ENCODE measurements around the gene AGAP1.
A peak's percentile ranks its signal among the peaks of the same experiment; 100 is the strongest.

Gene AGAP1

GRCh38 chr2:235561450-235561849, 67.6 kb downstream of the AGAP1 start:
- TF ChIP-seq, protein P1, sequence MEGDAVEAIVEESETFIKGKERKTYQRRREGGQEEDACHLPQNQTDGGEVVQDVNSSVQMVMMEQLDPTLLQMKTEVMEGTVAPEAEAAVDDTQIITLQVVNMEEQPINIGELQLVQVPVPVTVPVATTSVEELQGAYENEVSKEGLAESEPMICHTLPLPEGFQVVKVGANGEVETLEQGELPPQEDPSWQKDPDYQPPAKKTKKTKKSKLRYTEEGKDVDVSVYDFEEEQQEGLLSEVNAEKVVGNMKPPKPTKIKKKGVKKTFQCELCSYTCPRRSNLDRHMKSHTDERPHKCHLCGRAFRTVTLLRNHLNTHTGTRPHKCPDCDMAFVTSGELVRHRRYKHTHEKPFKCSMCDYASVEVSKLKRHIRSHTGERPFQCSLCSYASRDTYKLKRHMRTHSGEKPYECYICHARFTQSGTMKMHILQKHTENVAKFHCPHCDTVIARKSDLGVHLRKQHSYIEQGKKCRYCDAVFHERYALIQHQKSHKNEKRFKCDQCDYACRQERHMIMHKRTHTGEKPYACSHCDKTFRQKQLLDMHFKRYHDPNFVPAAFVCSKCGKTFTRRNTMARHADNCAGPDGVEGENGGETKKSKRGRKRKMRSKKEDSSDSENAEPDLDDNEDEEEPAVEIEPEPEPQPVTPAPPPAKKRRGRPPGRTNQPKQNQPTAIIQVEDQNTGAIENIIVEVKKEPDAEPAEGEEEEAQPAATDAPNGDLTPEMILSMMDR (IDR thresholded peaks at IDR 0.05; ENCODE audit: insufficient read depth, low read depth, low read length, missing control alignments) = no peak
- no peak overlapping the region for H3K4me3 ChIP-seq (ENCODE audit: low read length)
- DNase-seq (ENCODE audit: low read depth) = peak; percentile 7

DNA sequence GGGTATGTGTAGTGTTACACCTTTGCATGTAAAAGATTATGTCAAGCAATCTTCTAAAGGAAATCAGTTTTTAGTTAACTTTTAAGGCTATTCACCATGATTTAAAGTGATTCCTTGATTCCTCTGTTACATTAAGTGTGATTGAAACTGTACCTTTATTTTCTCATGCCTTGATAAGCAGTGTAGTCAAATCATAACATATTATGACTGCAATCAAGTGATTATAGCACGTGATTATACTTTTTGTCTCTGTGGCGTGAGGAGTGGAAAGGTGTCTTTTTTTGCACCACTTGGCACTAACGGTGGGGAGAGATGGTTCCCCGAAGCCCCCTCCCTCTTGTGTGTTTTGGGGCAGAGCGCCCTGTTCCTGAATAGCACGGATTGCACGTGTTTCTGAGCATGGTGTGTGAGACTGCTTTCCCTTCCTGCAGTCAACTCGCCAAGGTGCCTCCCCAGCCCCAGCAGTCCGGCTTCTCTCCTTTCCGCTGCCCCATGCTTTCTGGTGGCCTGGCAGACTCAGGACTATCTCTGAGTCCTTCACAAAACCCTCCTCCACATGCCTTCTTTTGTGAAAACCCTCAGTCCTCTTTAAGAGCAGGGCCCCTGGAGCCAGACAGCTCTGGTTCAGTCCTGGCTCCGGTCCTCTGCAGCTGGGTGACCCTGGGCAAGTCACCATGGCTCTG, 68.4 kb downstream of the AGAP1 start:
- no peak for DNase-seq (ENCODE audit: low read depth)
- H3K4me3 ChIP-seq (ENCODE audit: low read length) = no peak overlapping the region
- TF ChIP-seq, protein P1 (IDR thresholded peaks at IDR 0.05; ENCODE audit: insufficient read depth, low read depth, low read length, missing control alignments) = no peak

DNA sequence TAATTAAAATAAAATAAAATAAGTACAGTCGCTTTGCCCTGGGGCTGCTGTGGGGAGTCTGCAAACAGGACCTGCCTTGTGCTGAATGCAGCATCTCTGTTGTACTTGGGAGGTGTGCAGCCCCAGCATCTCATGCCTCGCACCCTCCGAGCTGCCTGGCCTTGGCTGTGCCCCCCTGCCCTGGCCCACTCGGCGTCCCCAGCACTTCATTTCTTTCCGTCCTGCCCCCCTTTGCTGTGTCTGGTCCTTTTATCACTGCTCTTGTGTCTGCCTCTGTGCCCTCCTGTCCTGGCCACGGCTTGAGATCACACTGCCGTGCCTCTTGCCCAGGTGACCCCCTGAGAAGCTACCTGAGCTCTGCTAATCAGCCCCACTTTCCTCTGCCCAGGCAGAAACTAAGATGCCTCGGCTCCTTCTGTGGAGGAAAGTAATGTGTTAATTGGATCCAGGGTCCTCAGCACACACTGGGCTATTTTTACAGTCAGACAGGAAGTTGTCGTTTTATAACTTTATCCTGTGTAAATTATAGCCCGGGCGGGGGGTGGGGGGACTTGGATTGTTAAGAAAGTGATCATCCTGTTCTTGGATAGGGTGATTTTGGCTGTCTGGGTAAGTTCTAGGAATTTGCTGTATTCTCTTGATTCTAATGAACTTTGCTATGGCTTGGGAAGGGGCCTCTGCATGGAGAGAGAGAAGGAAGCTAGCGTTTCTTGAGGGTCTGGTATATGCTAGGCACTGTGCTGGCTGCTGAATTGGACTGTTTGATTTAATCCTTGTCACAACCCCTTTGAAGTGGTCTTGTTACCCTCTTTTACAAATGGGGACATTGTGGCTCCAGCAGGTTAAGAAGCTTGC, 69.4 kb downstream of the AGAP1 start:
- TF ChIP-seq, protein P1 (IDR thresholded peaks at IDR 0.05; ENCODE audit: insufficient read depth, low read depth, low read length, missing control alignments) = no peak
- no peak for DNase-seq (ENCODE audit: low read depth)

DNA sequence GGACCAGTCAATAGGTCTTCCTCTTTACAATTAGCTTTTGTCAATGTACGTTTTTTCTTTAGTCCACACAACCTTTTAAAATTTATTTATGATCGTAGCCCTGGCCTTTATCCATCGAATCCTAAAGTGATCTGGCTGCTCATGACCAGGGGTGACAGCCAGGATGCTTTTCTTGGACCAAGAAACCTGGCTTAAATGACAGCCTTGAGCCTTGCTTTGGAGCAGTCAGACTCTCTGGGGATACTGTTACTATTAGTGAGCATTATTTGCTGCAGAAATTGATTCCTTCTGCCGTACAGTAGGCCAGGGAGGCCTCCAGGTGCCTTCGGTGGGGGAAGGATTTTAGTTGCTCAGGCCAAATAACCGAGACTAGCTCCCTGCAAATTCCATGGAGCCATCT, 70.2 kb downstream of the AGAP1 start:
- TF ChIP-seq, protein P1 (IDR thresholded peaks at IDR 0.05; ENCODE audit: insufficient read depth, low read depth, low read length, missing control alignments) = no peak
- no peak overlapping the region for H3K4me3 ChIP-seq (ENCODE audit: low read length)

More for the DNA sequence above, 69.4 kb downstream of the AGAP1 start:
- H3K4me3 ChIP-seq (ENCODE audit: low read length) = no peak overlapping the region

GRCh38 chr2:235564884-235565530, 71.2 kb downstream of the AGAP1 start:
- no peak overlapping the region for H3K4me3 ChIP-seq (ENCODE audit: low read length)
- no peak for DNase-seq (ENCODE audit: low read depth)
- TF ChIP-seq, protein P1 (IDR thresholded peaks at IDR 0.05; ENCODE audit: insufficient read depth, low read depth, low read length, missing control alignments) = no peak

More for the DNA sequence above, 70.2 kb downstream of the AGAP1 start:
- DNase-seq (ENCODE audit: low read depth) = no peak

GRCh38 chr2:235566415-235566814, 72.6 kb downstream of the AGAP1 start:
- TF ChIP-seq, protein P1 (IDR thresholded peaks at IDR 0.05; ENCODE audit: insufficient read depth, low read depth, low read length, missing control alignments) = no peak
- H3K4me3 ChIP-seq (ENCODE audit: low read length) = no peak overlapping the region
- DNase-seq (ENCODE audit: low read depth) = no peak

All from epithelial cell of esophagus (primary cell).